Keratinocyte (primary cell): ENCODE data around the gene VPS13D.

Experiments
- EZH2 ChIP-seq: IDR thresholded peaks from one replicate; pipeline ENCODE4 v1.6.1; 2012; ENCODE audit warnings: inconsistent platforms, mild to moderate bottlenecking, low read length, moderate library complexity
- TF ChIP-seq, protein P1 (sequence below), 3 experiments: IDR thresholded peaks in 1 of 3; conservative IDR thresholded peaks in 1 of 3; optimal IDR thresholded peaks in 1 of 3; 2 replicates in 2 of 3; 3 replicates in 1 of 3; pipeline versions ENCODE3 to v1.5.1; 2011; ENCODE audit warnings: low read length in 3 of 3, mild to moderate bottlenecking in 3 of 3, moderate library complexity in 2 of 3, control low read depth in 1 of 3, inconsistent platforms in 1 of 3; ENCODE audit not compliant: insufficient read depth in 2 of 3; ENCODE audit errors: extremely low read depth in 1 of 3

DNA sequence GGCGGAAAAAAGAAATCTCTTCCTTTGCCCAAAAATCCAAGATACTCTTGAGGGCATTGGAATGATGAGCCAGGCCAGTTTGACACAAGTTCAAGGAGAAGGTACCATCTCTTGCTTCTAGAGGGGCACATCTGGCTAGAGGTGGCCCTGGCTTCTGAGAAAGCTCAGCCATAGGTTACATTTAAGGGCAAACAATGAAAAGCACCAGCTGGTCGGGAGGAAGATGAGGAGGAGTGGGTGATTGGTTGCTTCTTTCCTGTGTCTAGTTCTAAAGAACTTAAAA, 256.2 kb downstream of the VPS13D start:
- TF ChIP-seq EZH2, result no peak
- TF ChIP-seq, protein P1, sequence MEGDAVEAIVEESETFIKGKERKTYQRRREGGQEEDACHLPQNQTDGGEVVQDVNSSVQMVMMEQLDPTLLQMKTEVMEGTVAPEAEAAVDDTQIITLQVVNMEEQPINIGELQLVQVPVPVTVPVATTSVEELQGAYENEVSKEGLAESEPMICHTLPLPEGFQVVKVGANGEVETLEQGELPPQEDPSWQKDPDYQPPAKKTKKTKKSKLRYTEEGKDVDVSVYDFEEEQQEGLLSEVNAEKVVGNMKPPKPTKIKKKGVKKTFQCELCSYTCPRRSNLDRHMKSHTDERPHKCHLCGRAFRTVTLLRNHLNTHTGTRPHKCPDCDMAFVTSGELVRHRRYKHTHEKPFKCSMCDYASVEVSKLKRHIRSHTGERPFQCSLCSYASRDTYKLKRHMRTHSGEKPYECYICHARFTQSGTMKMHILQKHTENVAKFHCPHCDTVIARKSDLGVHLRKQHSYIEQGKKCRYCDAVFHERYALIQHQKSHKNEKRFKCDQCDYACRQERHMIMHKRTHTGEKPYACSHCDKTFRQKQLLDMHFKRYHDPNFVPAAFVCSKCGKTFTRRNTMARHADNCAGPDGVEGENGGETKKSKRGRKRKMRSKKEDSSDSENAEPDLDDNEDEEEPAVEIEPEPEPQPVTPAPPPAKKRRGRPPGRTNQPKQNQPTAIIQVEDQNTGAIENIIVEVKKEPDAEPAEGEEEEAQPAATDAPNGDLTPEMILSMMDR (optimal IDR thresholded peaks at IDR 0.05 in 1 of 3, IDR thresholded peaks at IDR 0.05 in 1 of 3, conservative IDR thresholded peaks at IDR 0.05 in 1 of 3; ENCODE audit: extremely low read depth in 1 of 3, insufficient read depth in 2 of 3, low read length in 3 of 3), result no peak
